Measurements from ENCODE around the gene GRIK3. TPM values are rescaled to one million over a fixed set of nuclear protein-coding genes. Genes with fewer than 3 reads are reported as not detected.

GRIK3 gene
- total and polyA plus RNA-seq, 2 experiments from 2014 or later, result 0.31 to 2.9 TPM

GRCh38 chr1:36885540-36886357 is 148.6 kb downstream of the GRIK3 start:
- Histone ChIP-seq H3K4me1 (ENCODE audit: insufficient read depth) (no peaks in the 10 kb centered on the region), H3K4me3 (no peak overlapping the region), H3K27ac (ENCODE audit: low read depth) (no peak overlapping the region), H3K36me3 (ENCODE audit: insufficient read depth) (no peaks in the 10 kb centered on the region), H3K27me3 (ENCODE audit: insufficient read depth) (no peaks in the 10 kb centered on the region), H3F3A (replicated peaks; ENCODE audit: low read depth) (no peaks in the 10 kb centered on the region), H2AFZ (no peak overlapping the region), H3K4me2 (no peak overlapping the region), H4K20me1 (replicated peaks; ENCODE audit: insufficient read depth) (no peaks in the 10 kb centered on the region), H3K9me2 (ENCODE audit: insufficient read depth) (no peaks in the 10 kb centered on the region; the same call in 1 of the 2 replicates), H3K79me2 (replicated peaks; ENCODE audit: insufficient read depth) (no peaks in the 10 kb centered on the region)
- Mint-ChIP-seq H3K27ac (no peak overlapping the region), H3K27me3 (ENCODE audit: insufficient read depth, low read depth, poor library complexity) (peaks cover 9% of the 10 kb centered on the region), H3K36me3 (ENCODE audit: low read depth) (no peaks in the 10 kb centered on the region), H3K9me3 (no peaks in the 10 kb centered on the region), H3K4me1 (peaks cover 5% of the 10 kb centered on the region; the same call in 1 of the 3 replicates), H3K4me3 (no peak overlapping the region)
- ATAC-seq (peak; percentile 85), DNase-seq (ENCODE audit: low spot score) (peak; percentile 33)
- TF ChIP-seq JUNB (IDR thresholded peaks at IDR 0.05; ENCODE audit: unreplicated experiment), result no peak
- TF ChIP-seq ZNF331 (CRISPR knock-in tag; IDR thresholded peaks at IDR 0.05; ENCODE audit: low read depth), result no peak
- TF ChIP-seq CTCF (conservative IDR thresholded peaks at IDR 0.05; ENCODE audit: low read depth in 2 of 2), result peak; percentile 21 to 74; a peak in 3 of 4 replicates
- no peak for TF ChIP-seq CREB1 (CRISPR knock-in tag; IDR thresholded peaks at IDR 0.05; ENCODE audit: low read depth)

- ATAC-seq (no peak), DNase-seq (ENCODE audit: low spot score) (no peak)
- no peak overlapping the region for H3K27ac Mint-ChIP-seq
- H3K27me3 Mint-ChIP-seq (ENCODE audit: insufficient read depth, low read depth, poor library complexity), result peaks cover 9% of the 10 kb centered on the region
- Histone ChIP-seq H3K36me3 (ENCODE audit: insufficient read depth) (no peaks in the 10 kb centered on the region), H3K27me3 (ENCODE audit: insufficient read depth) (no peaks in the 10 kb centered on the region), H2AFZ (no peak overlapping the region), H3K27ac (ENCODE audit: low read depth) (no peak overlapping the region), H3K4me2 (no peak overlapping the region), H3K9me2 (ENCODE audit: insufficient read depth) (no peaks in the 10 kb centered on the region; the same call in 1 of the 2 replicates), H3K79me2 (replicated peaks; ENCODE audit: insufficient read depth) (no peaks in the 10 kb centered on the region), H4K20me1 (replicated peaks; ENCODE audit: insufficient read depth) (no peaks in the 10 kb centered on the region), H3F3A (replicated peaks; ENCODE audit: low read depth) (no peaks in the 10 kb centered on the region), H3K4me1 (ENCODE audit: insufficient read depth) (no peaks in the 10 kb centered on the region), H3K4me3 (no peak overlapping the region)
- no peaks in the 10 kb centered on the region for H3K36me3 Mint-ChIP-seq (ENCODE audit: low read depth)
- H3K9me3 Mint-ChIP-seq, result no peaks in the 10 kb centered on the region
- H3K4me3 Mint-ChIP-seq, result no peak overlapping the region
- peaks cover 5% of the 10 kb centered on the region; the same call in 1 of the 3 replicates for H3K4me1 Mint-ChIP-seq
- TF ChIP-seq EZH2 (IDR thresholded peaks at IDR 0.05; ENCODE audit: low read depth, unreplicated experiment) (no peak), CREB1 (CRISPR knock-in tag; IDR thresholded peaks at IDR 0.05; ENCODE audit: low read depth) (no peak), REST (IDR thresholded peaks at IDR 0.05; ENCODE audit: unreplicated experiment) (no peak), EZH2phosphoT487 (IDR thresholded peaks at IDR 0.05; ENCODE audit: unreplicated experiment) (no peak)
These were observed 149.5 kb downstream of the GRIK3 start for GRCh38 chr1:36884801-36885200.
